Astrocyte (in vitro differentiated cells and primary cell): Measurements from ENCODE around the gene CTU1. TPM values are rescaled to one million over a fixed set of nuclear protein-coding genes. Genes with fewer than 3 reads are reported as not detected.

Experiments used
- DNase-seq: peaks from one replicate; pipeline ENCODE4 v3.0.0-alpha.2; 2010; ENCODE audit warnings: low read depth
- FAIRE-seq: peaks from 2 replicates; lab custom pipeline; 2011; peaks lifted over from hg19 to GRCh38; lab: Jason Lieb, UNC
- H2AFZ ChIP-seq: 2 replicates; pipeline ENCODE4 v1.6.0; 2012; ENCODE audit warnings: low read depth, low read length, inconsistent platforms
- H3K27ac ChIP-seq: 2 replicates; pipeline ENCODE4 v1.5.1; 2011; ENCODE audit warnings: low read depth, low read length, inconsistent platforms
- H3K27me3 ChIP-seq: 2 replicates; pipeline ENCODE4 v1.6.0; 2011; ENCODE audit warnings: low read length, inconsistent platforms; ENCODE audit not compliant: insufficient read depth
- H3K36me3 ChIP-seq: 2 replicates; pipeline ENCODE4 v1.5.1; 2011; ENCODE audit warnings: low read length, inconsistent platforms; ENCODE audit not compliant: insufficient read depth
- H3K4me1 ChIP-seq: 2 replicates; pipeline ENCODE4 v1.5.1; 2011; ENCODE audit warnings: low read length, inconsistent platforms; ENCODE audit not compliant: insufficient read depth
- H3K4me2 ChIP-seq: 2 replicates; pipeline ENCODE4 v1.6.0; 2012; ENCODE audit warnings: low read length, inconsistent platforms
- H3K4me3 ChIP-seq: 2 replicates; pipeline ENCODE4 v1.5.1; 2011; ENCODE audit warnings: low read depth, mild to moderate bottlenecking, low read length, inconsistent platforms; ENCODE audit not compliant: insufficient read depth
- H3K79me2 ChIP-seq: 2 replicates; pipeline ENCODE4 v1.6.0; 2012; ENCODE audit warnings: mild to moderate bottlenecking, low read length, inconsistent platforms; ENCODE audit not compliant: insufficient read depth
- H3K9ac ChIP-seq: 2 replicates; pipeline ENCODE4 v1.6.0; 2012; ENCODE audit warnings: mild to moderate bottlenecking, low read length, inconsistent platforms
- H3K9me3 ChIP-seq: 2 replicates; pipeline ENCODE4 v1.5.1; 2012; ENCODE audit warnings: low read depth, mild to moderate bottlenecking, low read length, inconsistent platforms; ENCODE audit not compliant: insufficient read depth
- H4K20me1 ChIP-seq: 2 replicates; pipeline ENCODE4 v1.6.0; 2012; ENCODE audit warnings: low read length, inconsistent platforms; ENCODE audit not compliant: insufficient read depth
- H3K27ac Mint-ChIP-seq: one replicate; pipeline ENCODE4 v1.8.0; 2021; ENCODE audit warnings: mild to moderate bottlenecking, mixed read lengths; ENCODE audit not compliant: unreplicated experiment
- H3K27me3 Mint-ChIP-seq: one replicate; pipeline ENCODE4 v1.8.0; 2021; ENCODE audit warnings: low read depth, mixed read lengths; ENCODE audit not compliant: unreplicated experiment
- H3K36me3 Mint-ChIP-seq: one replicate; pipeline ENCODE4 v1.8.0; 2021; ENCODE audit warnings: low read depth, mixed read lengths; ENCODE audit not compliant: unreplicated experiment
- H3K4me1 Mint-ChIP-seq: one replicate; pipeline ENCODE4 v1.8.0; 2021; ENCODE audit warnings: low read depth, mixed read lengths; ENCODE audit not compliant: unreplicated experiment
- H3K4me3 Mint-ChIP-seq: one replicate; pipeline ENCODE4 v1.8.0; 2021; ENCODE audit warnings: mild to moderate bottlenecking, moderate library complexity, mixed read lengths; ENCODE audit not compliant: unreplicated experiment
- H3K9me3 Mint-ChIP-seq: one replicate; pipeline ENCODE4 v1.8.0; 2021; ENCODE audit warnings: mild to moderate bottlenecking, mixed read lengths; ENCODE audit not compliant: unreplicated experiment
- CTCF ChIP-seq: IDR thresholded peaks from 2 replicates; pipeline ENCODE4 v1.5.1; 2011; ENCODE audit warnings: low read depth, mild to moderate bottlenecking, inconsistent platforms, low read length, moderate library complexity; ENCODE audit not compliant: insufficient read depth
- EZH2 ChIP-seq: IDR thresholded peaks from 2 replicates; pipeline ENCODE4 v1.6.1; 2012; ENCODE audit warnings: mild to moderate bottlenecking, low read length, inconsistent platforms; ENCODE audit not compliant: insufficient read depth
- total RNA-seq: library from RNA; stranded (reverse); gene quantifications from 2 replicates; pipeline ENCODE4 v1.2.1, GENCODE V29; 2021

Gene CTU1
- total RNA-seq, 1 donor from 2014 or later, result 6.4 TPM

GRCh38 chr19:51138549-51138979 lies 30.4 kb upstream of the CTU1 start:
- Histone ChIP-seq H3K9ac (no peak overlapping the region), H2AFZ (no peak overlapping the region), H3K27me3 (no peaks in the 10 kb centered on the region), H3K9me3 (peaks cover 2% of the 10 kb centered on the region), H3K4me3 (no peak overlapping the region), H3K27ac (no peak overlapping the region), H3K36me3 (no peaks in the 10 kb centered on the region), H3K79me2 (no peaks in the 10 kb centered on the region), H3K4me2 (no peak overlapping the region), H3K4me1 (no peaks in the 10 kb centered on the region), H4K20me1 (no peaks in the 10 kb centered on the region)
- Mint-ChIP-seq H3K27me3 (peaks cover 28% of the 10 kb centered on the region), H3K4me1 (no peaks in the 10 kb centered on the region), H3K27ac (no peak overlapping the region), H3K36me3 (no peaks in the 10 kb centered on the region), H3K4me3 (no peak overlapping the region), H3K9me3 (peaks cover 2% of the 10 kb centered on the region)
- DNase-seq, result no peak
- FAIRE-seq, result no peak
- TF ChIP-seq CTCF, result no peak
- TF ChIP-seq EZH2, result no peak

GRCh38 chr19:51137792-51138425 lies 29.7 kb upstream of the CTU1 start:
- H3K9me3 Mint-ChIP-seq, result peaks cover 2% of the 10 kb centered on the region
- peaks cover 28% of the 10 kb centered on the region for H3K27me3 Mint-ChIP-seq
- no peaks in the 10 kb centered on the region for H3K79me2 ChIP-seq
- FAIRE-seq (no peak), DNase-seq (no peak)
- no peak overlapping the region for H3K4me3 Mint-ChIP-seq
- H4K20me1 ChIP-seq, result no peaks in the 10 kb centered on the region
- no peaks in the 10 kb centered on the region for H3K4me1 Mint-ChIP-seq
- TF ChIP-seq CTCF, result no peak
- no peak for TF ChIP-seq EZH2
- H3K36me3 Mint-ChIP-seq, result no peaks in the 10 kb centered on the region
- H3K4me1 ChIP-seq, result no peaks in the 10 kb centered on the region
- H3K27me3 ChIP-seq, result no peaks in the 10 kb centered on the region
- no peak overlapping the region for H3K4me2 ChIP-seq
- no peak overlapping the region for H3K27ac Mint-ChIP-seq
- H3K27ac ChIP-seq, result no peak overlapping the region
- no peak overlapping the region for H3K4me3 ChIP-seq
- H3K9ac ChIP-seq, result no peak overlapping the region
- H3K36me3 ChIP-seq, result no peaks in the 10 kb centered on the region
- no peak overlapping the region for H2AFZ ChIP-seq
- H3K9me3 ChIP-seq, result peaks cover 2% of the 10 kb centered on the region

GRCh38 chr19:51136851-51137551 lies 28.8 kb upstream of the CTU1 start:
- Mint-ChIP-seq H3K27me3 (peaks cover 26% of the 10 kb centered on the region), H3K27ac (no peak overlapping the region), H3K4me3 (no peak overlapping the region), H3K4me1 (no peaks in the 10 kb centered on the region), H3K9me3 (peaks cover 2% of the 10 kb centered on the region), H3K36me3 (no peaks in the 10 kb centered on the region)
- TF ChIP-seq CTCF (no peak), EZH2 (no peak)
- Histone ChIP-seq H3K9ac (no peak overlapping the region), H3K36me3 (no peaks in the 10 kb centered on the region), H3K9me3 (peaks cover 2% of the 10 kb centered on the region), H4K20me1 (no peaks in the 10 kb centered on the region), H3K4me1 (no peaks in the 10 kb centered on the region), H3K27me3 (no peaks in the 10 kb centered on the region), H3K79me2 (no peaks in the 10 kb centered on the region), H3K4me2 (no peak overlapping the region), H3K4me3 (no peak overlapping the region), H2AFZ (no peak overlapping the region), H3K27ac (no peak overlapping the region)
- FAIRE-seq, result no peak
- DNase-seq, result no peak
